Osteocyte (in vitro differentiated cells): ENCODE data around the gene SMURF1. TPM values are rescaled to one million over a fixed set of nuclear protein-coding genes. Genes with fewer than 3 reads are reported as not detected.

Experiments
- DNase-seq: peaks from one replicate; pipeline ENCODE4 v3.0.0; 2021; ENCODE audit warnings: mixed read lengths; ENCODE audit not compliant: unreplicated experiment; ENCODE audit errors: extremely low spot score
- H3K27ac Mint-ChIP-seq: one replicate; pipeline ENCODE4 v1.8.0; 2021; ENCODE audit warnings: mild to moderate bottlenecking, mixed read lengths; ENCODE audit not compliant: unreplicated experiment
- H3K27me3 Mint-ChIP-seq: one replicate; pipeline ENCODE4 v1.8.0; 2021; ENCODE audit warnings: mixed read lengths; ENCODE audit not compliant: unreplicated experiment
- H3K36me3 Mint-ChIP-seq: one replicate; pipeline ENCODE4 v1.8.0; 2021; ENCODE audit warnings: mixed read lengths; ENCODE audit not compliant: unreplicated experiment
- H3K4me1 Mint-ChIP-seq: one replicate; pipeline ENCODE4 v1.8.0; 2021; ENCODE audit warnings: mixed read lengths; ENCODE audit not compliant: unreplicated experiment
- H3K4me3 Mint-ChIP-seq: one replicate; pipeline ENCODE4 v1.8.0; 2021; ENCODE audit warnings: mild to moderate bottlenecking, moderate library complexity, mixed read lengths; ENCODE audit not compliant: unreplicated experiment
- H3K9me3 Mint-ChIP-seq: one replicate; pipeline ENCODE4 v1.8.0; 2021; ENCODE audit warnings: mixed read lengths; ENCODE audit not compliant: unreplicated experiment
- total RNA-seq: library from RNA; stranded (reverse); gene quantifications from 2 replicates; pipeline ENCODE4 v1.2.1, GENCODE V29; 2021
- TF ChIP-seq, protein P1 (sequence below): fragments of 200-600 bp; sonication (generic); IDR thresholded peaks from 2 replicates; pipeline ENCODE4 v1.5.0; 2021; ENCODE audit warnings: antibody characterized with exemption, mild to moderate bottlenecking, moderate library complexity

SMURF1 gene
- total RNA-seq, 1 donor from 2014 or later = 24.1 TPM

DNA sequence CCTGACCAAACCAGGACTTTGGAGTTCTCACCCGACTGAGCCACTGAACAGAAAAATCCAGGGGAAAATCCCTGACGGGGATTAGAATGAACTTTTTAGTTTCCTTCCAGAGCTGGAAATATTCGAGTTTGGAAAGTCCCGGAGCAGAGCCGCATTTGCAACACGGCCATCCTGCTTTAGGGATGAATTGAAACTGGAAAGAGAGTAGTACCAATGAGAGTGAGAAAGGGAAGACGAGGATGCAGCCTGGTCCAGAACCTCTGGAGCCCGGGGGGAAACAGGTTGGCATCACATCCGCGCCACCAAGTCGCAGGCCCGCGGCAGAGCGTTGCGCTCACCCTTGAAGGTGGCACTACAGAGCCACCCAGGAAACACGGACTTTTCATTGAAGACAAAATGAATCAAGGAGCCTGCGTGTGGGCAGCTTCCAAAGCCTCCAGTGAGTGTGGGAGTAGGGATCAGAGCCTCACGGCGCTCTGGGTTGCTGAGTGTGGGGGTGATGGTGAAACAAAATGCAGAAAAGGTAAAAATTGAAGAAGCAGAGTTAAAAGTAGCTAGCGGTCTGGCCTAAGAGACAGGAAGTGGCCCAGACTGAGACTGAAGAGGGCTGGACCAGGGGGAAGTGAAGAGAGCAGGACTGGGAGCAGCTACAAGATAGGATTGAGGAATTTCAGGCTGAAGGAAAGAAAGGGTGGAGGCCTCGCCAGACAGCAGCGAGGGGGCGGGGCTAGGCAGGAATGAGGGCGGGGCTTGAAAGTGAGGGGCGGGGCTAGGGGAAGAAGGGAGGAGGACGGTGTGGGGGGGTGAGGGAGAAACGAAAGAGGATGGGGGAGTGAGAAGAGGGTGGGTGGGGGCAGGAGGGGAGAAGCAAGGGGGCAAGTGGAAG, 1.8 kb downstream of the SMURF1 start:
- Mint-ChIP-seq H3K9me3 (no peaks in the 10 kb centered on the region), H3K27ac (peak overlapping the region; percentile 96), H3K4me3 (peak overlapping the region; percentile 84), H3K27me3 (no peaks in the 10 kb centered on the region), H3K36me3 (no peaks in the 10 kb centered on the region), H3K4me1 (peaks cover 55% of the 10 kb centered on the region)
- TF ChIP-seq, protein P1, sequence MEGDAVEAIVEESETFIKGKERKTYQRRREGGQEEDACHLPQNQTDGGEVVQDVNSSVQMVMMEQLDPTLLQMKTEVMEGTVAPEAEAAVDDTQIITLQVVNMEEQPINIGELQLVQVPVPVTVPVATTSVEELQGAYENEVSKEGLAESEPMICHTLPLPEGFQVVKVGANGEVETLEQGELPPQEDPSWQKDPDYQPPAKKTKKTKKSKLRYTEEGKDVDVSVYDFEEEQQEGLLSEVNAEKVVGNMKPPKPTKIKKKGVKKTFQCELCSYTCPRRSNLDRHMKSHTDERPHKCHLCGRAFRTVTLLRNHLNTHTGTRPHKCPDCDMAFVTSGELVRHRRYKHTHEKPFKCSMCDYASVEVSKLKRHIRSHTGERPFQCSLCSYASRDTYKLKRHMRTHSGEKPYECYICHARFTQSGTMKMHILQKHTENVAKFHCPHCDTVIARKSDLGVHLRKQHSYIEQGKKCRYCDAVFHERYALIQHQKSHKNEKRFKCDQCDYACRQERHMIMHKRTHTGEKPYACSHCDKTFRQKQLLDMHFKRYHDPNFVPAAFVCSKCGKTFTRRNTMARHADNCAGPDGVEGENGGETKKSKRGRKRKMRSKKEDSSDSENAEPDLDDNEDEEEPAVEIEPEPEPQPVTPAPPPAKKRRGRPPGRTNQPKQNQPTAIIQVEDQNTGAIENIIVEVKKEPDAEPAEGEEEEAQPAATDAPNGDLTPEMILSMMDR = no peak
- peak; percentile 87 for DNase-seq

DNA sequence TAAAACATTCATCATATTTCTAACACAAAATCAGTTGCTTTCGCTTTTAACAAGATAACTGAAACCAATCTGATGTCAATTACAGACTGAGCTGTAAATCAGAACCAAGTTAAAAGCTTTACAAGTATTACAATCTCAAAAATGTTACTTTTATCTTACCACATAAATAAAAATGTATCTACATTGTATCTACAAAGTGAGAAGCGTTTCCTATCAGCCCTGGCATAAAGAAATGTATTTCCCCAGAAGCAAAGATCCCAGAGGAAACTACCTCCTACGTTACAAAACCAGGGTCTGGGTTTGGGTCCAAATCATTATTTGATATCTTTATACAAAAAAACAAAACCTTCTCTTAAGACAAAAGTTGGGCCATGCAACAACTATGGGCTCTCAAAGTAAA, 2.6 kb downstream of the SMURF1 start:
- H3K27ac Mint-ChIP-seq = peak overlapping the region; percentile 96
- H3K4me1 Mint-ChIP-seq = peaks cover 62% of the 10 kb centered on the region
- TF ChIP-seq, protein P1 = no peak

DNA sequence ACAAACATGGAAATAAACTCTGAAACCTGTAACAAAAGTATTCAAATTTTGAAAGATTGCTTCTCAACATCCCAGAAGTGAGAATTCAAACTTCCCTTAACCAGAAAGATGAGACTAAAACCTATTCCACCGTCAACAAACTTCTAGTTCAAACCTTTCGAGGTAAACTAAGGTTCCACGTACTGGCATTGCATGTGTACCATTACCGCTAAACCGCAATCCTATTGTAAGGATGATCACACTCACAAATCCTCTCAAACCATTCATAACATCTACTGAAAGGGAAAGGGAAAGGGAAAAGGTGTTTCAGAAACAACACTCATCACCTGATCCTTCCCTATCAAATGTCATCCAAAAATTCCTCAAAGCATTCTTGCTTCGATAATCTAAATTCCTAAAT, 3.1 kb downstream of the SMURF1 start:
- no peaks in the 10 kb centered on the region for H3K27me3 Mint-ChIP-seq
- DNase-seq = no peak
- no peaks in the 10 kb centered on the region for H3K9me3 Mint-ChIP-seq
- peak overlapping the region; percentile 58 for H3K4me3 Mint-ChIP-seq
- peak overlapping the region; percentile 96 for H3K27ac Mint-ChIP-seq
- H3K4me1 Mint-ChIP-seq = peaks cover 66% of the 10 kb centered on the region
- no peaks in the 10 kb centered on the region for H3K36me3 Mint-ChIP-seq
- TF ChIP-seq, protein P1 = no peak

More for the DNA sequence above, 2.6 kb downstream of the SMURF1 start:
- no peak for DNase-seq
- no peaks in the 10 kb centered on the region for H3K9me3 Mint-ChIP-seq
- no peaks in the 10 kb centered on the region for H3K27me3 Mint-ChIP-seq
- peak overlapping the region; percentile 84 for H3K4me3 Mint-ChIP-seq
- H3K36me3 Mint-ChIP-seq = no peaks in the 10 kb centered on the region

DNA sequence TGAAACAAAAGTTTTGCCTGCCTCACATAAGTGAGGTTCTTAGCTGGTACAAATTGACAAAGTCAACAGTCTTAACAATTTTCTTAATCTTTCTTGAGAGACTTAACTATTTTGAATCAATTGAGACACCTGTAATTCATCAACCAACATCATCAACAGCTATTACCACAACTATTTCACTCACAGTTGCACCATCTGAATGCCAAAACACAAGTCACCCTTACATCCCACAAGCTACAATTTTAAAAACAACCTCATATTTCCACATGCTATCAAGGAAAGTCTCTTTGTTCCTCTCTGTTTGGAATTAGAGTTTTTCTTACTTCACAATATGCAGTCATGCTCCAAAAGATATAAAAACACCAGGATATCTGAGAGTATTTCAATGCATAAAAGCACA, 4.9 kb downstream of the SMURF1 start:
- Mint-ChIP-seq H3K4me3 (no peak overlapping the region), H3K9me3 (no peaks in the 10 kb centered on the region), H3K27me3 (no peaks in the 10 kb centered on the region), H3K4me1 (peaks cover 68% of the 10 kb centered on the region), H3K27ac (peak overlapping the region; percentile 54), H3K36me3 (peaks cover under 1% of the 10 kb centered on the region)
- TF ChIP-seq, protein P1 = no peak
- no peak for DNase-seq

DNA sequence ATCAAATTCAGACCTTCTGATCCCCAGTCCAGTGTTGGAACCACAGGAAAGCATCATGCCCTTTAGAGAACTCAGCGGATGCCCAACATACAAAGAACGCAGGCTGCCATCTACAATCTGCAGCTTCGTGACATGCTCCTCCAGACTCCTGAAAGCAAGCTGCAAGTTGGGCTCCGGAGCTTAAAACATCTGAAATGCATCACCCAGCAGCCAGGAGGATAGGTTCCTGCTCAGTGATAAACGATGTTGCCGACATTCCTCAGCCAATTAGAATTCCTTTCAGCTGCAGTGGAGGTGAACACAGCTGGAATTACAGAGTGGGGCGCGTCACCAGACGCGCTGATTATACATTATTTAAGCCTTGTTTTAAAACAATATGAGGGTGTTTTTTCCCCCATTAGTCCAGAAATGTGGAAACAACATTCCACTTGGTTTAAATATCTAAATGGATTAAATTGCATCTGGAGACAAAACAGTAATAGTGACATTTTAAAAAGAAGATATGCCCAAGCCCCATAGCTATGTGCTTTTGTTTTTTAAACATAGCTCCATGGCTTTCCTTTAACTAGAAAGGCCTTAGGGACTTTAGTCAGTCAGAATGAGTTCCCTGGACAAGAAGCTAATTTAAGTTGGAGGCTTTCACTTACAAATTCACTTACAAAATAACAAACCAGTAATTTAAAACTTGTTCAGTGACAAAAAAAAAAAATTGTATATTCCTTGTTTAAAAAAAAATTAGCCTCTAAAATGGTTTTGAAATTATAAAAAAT, 6.3 kb downstream of the SMURF1 start:
- H3K9me3 Mint-ChIP-seq = no peaks in the 10 kb centered on the region

More for the DNA sequence above, 6.3 kb downstream of the SMURF1 start:
- Mint-ChIP-seq H3K27ac (peak overlapping the region; percentile 90), H3K4me1 (peaks cover 81% of the 10 kb centered on the region), H3K4me3 (peak overlapping the region; percentile 68), H3K36me3 (peaks cover 2% of the 10 kb centered on the region), H3K27me3 (no peaks in the 10 kb centered on the region)
- TF ChIP-seq, protein P1 = no peak
- peak; percentile 51 for DNase-seq
